Measurements from ENCODE around the gene RTN4RL1.
"Not testable (repeated sequence)": the region's sequence is repeated elsewhere in the genome, so short reads cannot be mapped to it uniquely, and the experiment has no call there.

Gene RTN4RL1

DNA sequence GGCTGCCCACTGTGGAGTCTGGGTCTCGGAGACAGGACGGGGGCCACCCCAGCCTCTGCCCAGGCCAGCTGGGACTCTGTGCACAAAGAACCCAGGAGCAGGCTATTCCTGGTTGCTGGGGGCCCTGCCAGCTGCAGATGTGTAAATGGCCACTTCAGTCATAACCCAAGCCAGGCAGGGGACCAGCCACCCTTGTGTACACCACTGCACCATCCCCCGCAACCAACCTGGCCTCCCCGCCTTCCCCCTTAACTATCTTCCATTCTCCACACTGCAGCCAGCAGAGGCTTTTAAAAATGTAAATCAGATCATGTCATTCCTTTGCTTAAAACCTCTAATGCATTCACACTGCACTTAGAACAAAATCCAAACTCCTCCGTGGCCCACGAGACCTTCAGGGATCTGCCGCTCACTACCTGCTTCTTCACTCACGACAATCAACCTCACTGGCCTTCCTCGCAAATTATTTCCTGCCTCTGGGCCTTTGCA, 28.3 kb downstream of the RTN4RL1 start:
- no peaks in the 10 kb centered on the region for H3K36me3 ChIP-seq (ENCODE audit: control insufficient read depth, insufficient read depth, low read length)
- H3K4me1 ChIP-seq (ENCODE audit: control insufficient read depth, insufficient read depth, low read length), result peaks cover 11% of the 10 kb centered on the region
- peaks cover 47% of the 10 kb centered on the region for H3K27me3 ChIP-seq (ENCODE audit: control insufficient read depth, insufficient read depth, low read length)

DNA sequence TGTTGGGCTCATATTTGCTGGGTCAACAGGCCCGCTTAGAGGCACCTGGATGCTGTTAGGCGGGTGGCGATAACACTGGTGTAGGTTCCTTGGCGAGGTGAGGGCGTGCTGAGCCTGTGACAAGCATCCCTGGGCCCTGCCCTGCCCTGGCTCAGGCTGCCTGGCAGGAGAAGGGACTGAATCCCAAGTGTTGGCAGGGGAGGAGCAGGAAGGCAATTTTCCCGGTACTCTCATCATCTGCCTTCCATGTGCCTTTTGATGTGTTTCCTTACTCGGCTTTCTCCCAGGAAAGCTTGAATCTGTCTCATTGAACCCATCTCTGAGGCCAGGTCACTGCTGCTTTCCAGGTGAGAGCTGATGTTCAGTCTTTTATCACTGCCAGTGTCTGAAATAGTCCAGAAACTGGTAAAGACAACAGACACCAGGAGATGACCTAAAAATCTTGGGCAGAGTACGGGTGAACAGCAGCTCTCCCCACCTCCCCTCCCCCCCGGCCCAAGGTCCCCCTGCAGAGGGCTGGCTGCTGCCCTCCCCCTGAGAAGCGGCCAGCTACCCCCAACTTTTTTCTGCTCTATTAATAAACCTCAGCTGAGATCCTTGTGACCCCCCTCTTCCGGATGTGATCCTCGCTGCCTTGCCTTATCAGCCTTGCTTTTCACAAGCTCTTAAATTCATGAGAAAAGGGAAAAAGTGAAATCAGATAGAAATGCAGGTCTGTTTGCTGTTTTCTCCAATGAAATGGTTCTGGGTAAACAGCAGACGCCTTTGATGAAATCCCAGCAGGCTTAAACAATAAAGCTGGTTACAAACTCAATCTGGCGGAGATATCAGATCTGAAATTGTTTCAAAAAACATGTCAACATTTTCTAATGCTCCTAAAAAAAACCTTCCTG, 29.0 kb downstream of the RTN4RL1 start:
- no peak overlapping the region for H3K27ac ChIP-seq (ENCODE audit: low read depth, low read length)
- no peaks in the 10 kb centered on the region for H3K9me3 ChIP-seq (ENCODE audit: control insufficient read depth, insufficient read depth, low read length)
- H3K4me1 ChIP-seq (ENCODE audit: control insufficient read depth, insufficient read depth, low read length), result peaks cover 11% of the 10 kb centered on the region
- no peak overlapping the region for H3K9ac ChIP-seq (ENCODE audit: low read depth, low read length)
- H3K27me3 ChIP-seq (ENCODE audit: control insufficient read depth, insufficient read depth, low read length), result peaks cover 47% of the 10 kb centered on the region
- H3K36me3 ChIP-seq (ENCODE audit: control insufficient read depth, insufficient read depth, low read length), result no peaks in the 10 kb centered on the region
- no peak overlapping the region for H3K4me3 ChIP-seq (ENCODE audit: low read depth, low read length)

More for the DNA sequence above, 28.3 kb downstream of the RTN4RL1 start:
- no peak overlapping the region for H3K27ac ChIP-seq (ENCODE audit: low read depth, low read length)
- no peak overlapping the region for H3K4me3 ChIP-seq (ENCODE audit: low read depth, low read length)
- H3K9ac ChIP-seq (ENCODE audit: low read depth, low read length), result no peak overlapping the region
- H3K9me3 ChIP-seq (ENCODE audit: control insufficient read depth, insufficient read depth, low read length), result no peaks in the 10 kb centered on the region

DNA sequence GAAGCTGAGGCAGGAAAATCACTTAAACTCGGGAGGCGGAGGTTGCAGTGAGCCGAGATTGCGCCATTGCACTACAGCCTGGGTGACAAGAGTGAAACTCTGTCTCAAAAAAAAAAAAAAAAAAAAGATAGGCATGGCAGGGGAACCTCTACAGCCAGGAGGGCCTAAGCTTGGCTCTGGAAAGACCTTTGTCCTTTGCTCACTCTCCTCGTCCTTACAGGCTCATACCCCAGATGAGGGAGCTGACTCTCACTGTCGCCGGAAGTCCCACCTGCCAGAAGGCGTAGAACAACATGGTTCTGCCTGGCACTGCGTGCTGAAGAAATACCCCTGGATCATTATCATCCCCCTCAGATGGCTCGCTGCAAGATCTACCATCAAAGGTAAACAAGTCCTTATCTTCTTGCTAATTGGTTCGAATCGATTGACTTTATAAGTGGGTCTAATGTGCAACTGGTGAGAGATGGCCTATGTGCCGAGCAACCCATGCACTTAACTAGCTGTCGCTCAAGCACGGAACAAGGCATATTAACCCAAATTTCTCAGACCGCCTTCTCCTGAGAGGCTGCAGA, 29.7 kb downstream of the RTN4RL1 start:
- Histone ChIP-seq H3K4me3 (ENCODE audit: low read depth, low read length) (no peak overlapping the region), H3K9ac (ENCODE audit: low read depth, low read length) (no peak overlapping the region), H3K27ac (ENCODE audit: low read depth, low read length) (no peak overlapping the region), H3K9me3 (ENCODE audit: control insufficient read depth, insufficient read depth, low read length) (no peaks in the 10 kb centered on the region), H3K27me3 (ENCODE audit: control insufficient read depth, insufficient read depth, low read length) (peaks cover 47% of the 10 kb centered on the region), H3K4me1 (ENCODE audit: control insufficient read depth, insufficient read depth, low read length) (peaks cover 11% of the 10 kb centered on the region), H3K36me3 (ENCODE audit: control insufficient read depth, insufficient read depth, low read length) (no peaks in the 10 kb centered on the region)

DNA sequence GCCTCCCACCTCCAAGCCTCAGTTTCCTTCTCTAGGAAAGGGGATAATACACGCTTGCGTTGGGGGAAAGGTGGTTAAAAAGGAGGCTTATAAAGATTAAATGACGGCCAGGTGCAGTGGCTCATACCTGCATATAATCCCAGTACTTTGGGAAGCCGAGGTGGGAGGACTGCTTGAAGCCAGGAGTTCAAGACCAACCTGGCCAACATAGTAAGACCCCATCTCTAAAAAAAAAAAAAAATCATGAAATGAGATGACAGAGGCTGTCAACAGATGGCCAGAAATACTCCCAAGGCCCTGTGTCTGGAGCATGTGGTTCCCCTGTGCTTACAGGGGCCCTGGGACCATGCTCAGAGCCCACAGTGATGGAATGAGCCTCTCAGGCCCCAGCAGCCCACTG, 30.4 kb downstream of the RTN4RL1 start:
- Histone ChIP-seq H3K4me3 (ENCODE audit: low read depth, low read length) (no peak overlapping the region), H3K9ac (ENCODE audit: low read depth, low read length) (no peak overlapping the region), H3K27me3 (ENCODE audit: control insufficient read depth, insufficient read depth, low read length) (peaks cover 42% of the 10 kb centered on the region), H3K27ac (ENCODE audit: low read depth, low read length) (no peak overlapping the region), H3K9me3 (ENCODE audit: control insufficient read depth, insufficient read depth, low read length) (no peaks in the 10 kb centered on the region), H3K4me1 (ENCODE audit: control insufficient read depth, insufficient read depth, low read length) (peaks cover 7% of the 10 kb centered on the region), H3K36me3 (ENCODE audit: control insufficient read depth, insufficient read depth, low read length) (no peaks in the 10 kb centered on the region)

DNA sequence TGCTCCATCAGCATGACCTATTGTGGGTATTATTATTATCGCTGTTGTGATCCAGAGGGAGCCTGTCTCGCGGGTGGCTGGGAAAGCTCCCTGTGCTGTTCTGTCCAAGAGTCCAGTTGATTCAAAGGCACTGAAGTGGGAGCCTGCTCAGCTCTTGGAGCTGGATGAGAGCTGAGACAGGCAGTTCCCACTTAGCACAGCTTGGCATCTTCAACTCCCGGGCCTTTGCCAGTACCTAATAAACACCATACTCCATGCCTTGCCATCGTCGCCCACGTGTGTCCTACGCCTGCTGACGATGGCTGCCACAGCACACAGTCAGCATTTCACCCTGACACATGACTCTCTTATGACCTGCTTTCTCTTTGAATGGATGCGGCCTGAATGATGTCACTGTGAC, 32.6 kb downstream of the RTN4RL1 start:
- Histone ChIP-seq H3K9me3 (ENCODE audit: control insufficient read depth, insufficient read depth, low read length) (no peaks in the 10 kb centered on the region), H3K27ac (ENCODE audit: low read depth, low read length) (no peak overlapping the region), H3K27me3 (ENCODE audit: control insufficient read depth, insufficient read depth, low read length) (peaks cover 21% of the 10 kb centered on the region), H3K4me3 (ENCODE audit: low read depth, low read length) (no peak overlapping the region), H3K9ac (ENCODE audit: low read depth, low read length) (no peak overlapping the region), H3K36me3 (ENCODE audit: control insufficient read depth, insufficient read depth, low read length) (no peaks in the 10 kb centered on the region), H3K4me1 (ENCODE audit: control insufficient read depth, insufficient read depth, low read length) (peaks cover 7% of the 10 kb centered on the region)

DNA sequence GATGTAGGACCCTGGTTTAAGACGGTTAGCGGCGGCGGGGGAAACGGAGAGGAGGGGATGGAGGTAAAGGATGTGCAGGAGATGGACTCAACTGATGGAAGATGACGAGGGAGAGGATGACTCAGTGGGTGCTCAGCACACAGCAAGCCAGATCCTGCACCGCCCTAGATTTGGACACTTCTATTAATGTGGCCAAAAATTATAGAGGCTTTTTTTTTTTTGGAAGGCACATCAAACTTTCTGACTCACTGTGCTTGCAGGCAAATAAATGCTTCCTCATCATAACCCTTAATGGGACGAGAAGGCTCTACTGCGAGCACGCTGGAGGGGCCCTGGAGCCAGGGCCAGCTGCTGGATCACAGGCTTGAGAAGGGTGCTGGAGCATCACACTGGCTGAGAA, 36.0 kb downstream of the RTN4RL1 start:
- Histone ChIP-seq H3K9me3 (ENCODE audit: control insufficient read depth, insufficient read depth, low read length) (no peaks in the 10 kb centered on the region), H3K9ac (ENCODE audit: low read depth, low read length) (no peak overlapping the region), H3K27me3 (ENCODE audit: control insufficient read depth, insufficient read depth, low read length) (no peaks in the 10 kb centered on the region), H3K27ac (ENCODE audit: low read depth, low read length) (no peak overlapping the region), H3K4me1 (ENCODE audit: control insufficient read depth, insufficient read depth, low read length) (no peaks in the 10 kb centered on the region), H3K36me3 (ENCODE audit: control insufficient read depth, insufficient read depth, low read length) (no peaks in the 10 kb centered on the region), H3K4me3 (ENCODE audit: low read depth, low read length) (no peak overlapping the region)

DNA sequence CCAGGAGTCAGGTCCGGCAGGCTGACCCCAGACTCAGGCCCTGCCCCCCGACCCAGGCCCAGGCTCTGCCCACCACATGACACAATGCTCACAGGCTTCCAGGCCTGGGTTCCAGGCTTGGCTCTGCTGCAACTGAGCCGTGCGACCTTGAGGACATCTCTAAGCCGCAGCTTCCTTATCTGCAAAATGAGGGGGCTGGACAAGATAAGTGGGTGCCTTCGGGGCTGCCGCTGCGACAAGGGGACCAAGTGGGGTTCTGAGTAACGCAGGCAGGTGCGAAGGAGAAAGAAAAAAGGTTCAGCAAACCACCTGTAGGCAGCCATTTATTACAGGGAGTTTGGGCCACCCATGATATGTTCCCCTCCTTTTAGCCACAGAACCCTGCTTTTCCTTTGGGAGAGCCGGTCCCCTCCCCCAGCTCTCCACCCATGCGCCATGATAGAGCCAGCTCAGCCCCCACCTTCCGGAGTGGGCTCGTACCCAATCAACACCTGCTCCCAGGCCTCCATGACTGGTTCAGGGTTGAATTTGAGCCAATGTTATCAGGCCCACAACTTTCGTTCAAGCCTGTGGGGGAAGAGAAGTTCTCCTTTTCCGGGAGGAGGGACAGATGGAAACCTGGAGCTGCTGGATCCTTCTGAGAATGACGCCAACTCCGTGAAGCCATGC, 38.2 kb downstream of the RTN4RL1 start:
- Histone ChIP-seq H3K27me3 (ENCODE audit: control insufficient read depth, insufficient read depth, low read length) (0 out of 2 replicates have a peak, but pooled peaks cover under 1% of the 10 kb centered on the region), H3K4me3 (ENCODE audit: low read depth, low read length) (no peak overlapping the region), H3K27ac (ENCODE audit: low read depth, low read length) (no peak overlapping the region), H3K9ac (ENCODE audit: low read depth, low read length) (no peak overlapping the region), H3K36me3 (ENCODE audit: control insufficient read depth, insufficient read depth, low read length) (no peaks in the 10 kb centered on the region), H3K4me1 (ENCODE audit: control insufficient read depth, insufficient read depth, low read length) (peaks cover 3% of the 10 kb centered on the region; the same call in 1 of the 2 replicates), H3K9me3 (ENCODE audit: control insufficient read depth, insufficient read depth, low read length) (no peaks in the 10 kb centered on the region)

DNA sequence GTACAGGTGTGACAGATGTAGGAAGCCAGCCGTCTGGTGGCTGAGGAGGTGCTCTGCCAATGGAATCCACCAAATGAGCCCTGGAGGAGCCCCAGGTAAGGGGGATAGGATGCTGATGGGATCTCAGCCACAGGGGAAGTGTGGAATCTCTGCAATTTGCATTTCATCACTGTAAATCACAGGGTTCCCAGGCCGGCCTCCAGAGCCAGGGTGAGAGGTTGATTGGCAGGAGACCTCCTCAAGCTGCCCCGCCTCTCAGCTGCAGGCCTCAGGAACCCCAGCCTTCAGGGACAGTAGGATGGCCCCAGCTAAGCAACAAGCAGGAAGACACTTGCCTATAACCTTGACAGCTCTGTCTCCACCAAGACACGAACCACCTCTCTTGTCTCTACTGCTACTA, 39.4 kb downstream of the RTN4RL1 start:
- Histone ChIP-seq H3K36me3 (ENCODE audit: control insufficient read depth, insufficient read depth, low read length) (no peaks in the 10 kb centered on the region), H3K9ac (ENCODE audit: low read depth, low read length) (no peak overlapping the region), H3K27ac (ENCODE audit: low read depth, low read length) (no peak overlapping the region), H3K4me3 (ENCODE audit: low read depth, low read length) (no peak overlapping the region), H3K9me3 (ENCODE audit: control insufficient read depth, insufficient read depth, low read length) (no peaks in the 10 kb centered on the region), H3K4me1 (ENCODE audit: control insufficient read depth, insufficient read depth, low read length) (peaks cover 3% of the 10 kb centered on the region; the same call in 1 of the 2 replicates), H3K27me3 (ENCODE audit: control insufficient read depth, insufficient read depth, low read length) (peaks cover 8% of the 10 kb centered on the region; the same call in 1 of the 2 replicates)

DNA sequence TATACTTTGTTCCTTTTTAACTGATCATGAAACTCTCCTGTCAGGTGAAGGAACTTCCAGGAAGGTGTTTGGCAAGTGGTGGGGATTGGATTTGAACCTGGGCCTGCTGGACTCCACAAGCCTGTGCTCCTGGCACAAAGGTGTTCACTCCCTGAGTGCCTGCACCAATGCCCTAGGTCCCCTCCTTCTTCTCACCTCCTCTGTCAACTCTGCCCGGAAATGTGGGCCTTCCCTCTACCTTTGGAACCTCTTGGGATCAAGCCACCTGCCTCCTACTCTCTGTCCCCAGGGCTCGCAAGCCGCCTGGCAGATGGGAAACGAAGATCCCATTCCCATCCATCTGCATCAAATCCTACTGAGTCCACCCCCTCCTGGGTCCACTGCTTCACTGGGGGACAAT, 40.0 kb downstream of the RTN4RL1 start:
- H3K27me3 ChIP-seq (ENCODE audit: control insufficient read depth, insufficient read depth, low read length), result peaks cover 8% of the 10 kb centered on the region; the same call in 1 of the 2 replicates
- H3K4me1 ChIP-seq (ENCODE audit: control insufficient read depth, insufficient read depth, low read length), result peaks cover 3% of the 10 kb centered on the region; the same call in 1 of the 2 replicates
- no peaks in the 10 kb centered on the region for H3K9me3 ChIP-seq (ENCODE audit: control insufficient read depth, insufficient read depth, low read length)
- H3K27ac ChIP-seq (ENCODE audit: low read depth, low read length), result no peak overlapping the region
- no peak overlapping the region for H3K9ac ChIP-seq (ENCODE audit: low read depth, low read length)
- H3K36me3 ChIP-seq (ENCODE audit: control insufficient read depth, insufficient read depth, low read length), result no peaks in the 10 kb centered on the region
- H3K4me3 ChIP-seq (ENCODE audit: low read depth, low read length), result no peak overlapping the region

DNA sequence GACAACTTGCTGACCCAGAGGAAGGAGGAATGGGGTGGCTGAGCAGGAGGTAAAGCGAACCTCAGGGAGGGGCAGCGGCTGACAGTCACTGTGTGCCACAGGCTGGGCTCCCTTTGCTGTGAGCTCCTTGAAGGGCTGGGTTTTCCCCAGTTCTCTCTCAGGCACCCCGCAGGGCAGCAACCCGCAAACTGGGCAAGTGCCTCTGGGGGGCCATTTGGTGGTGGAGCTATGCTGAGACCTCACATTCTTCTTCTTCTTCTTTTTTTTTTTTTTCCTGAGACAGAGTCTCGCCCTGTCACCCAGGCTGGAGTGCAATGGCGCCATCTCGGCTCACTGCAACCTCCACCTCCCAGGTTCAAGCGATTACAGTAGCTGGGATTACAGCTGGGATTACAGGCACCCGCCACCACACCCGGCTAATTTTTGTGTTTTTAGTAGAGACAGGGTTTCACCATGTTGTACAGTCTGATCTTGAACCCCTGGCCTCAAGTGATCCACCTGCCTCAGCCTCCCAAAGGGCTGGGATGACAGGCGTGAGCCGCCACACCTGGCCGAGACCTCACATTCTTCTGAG, 42.3 kb downstream of the RTN4RL1 start:
- H3K9me3 ChIP-seq (ENCODE audit: control insufficient read depth, insufficient read depth, low read length); H3K9ac ChIP-seq (ENCODE audit: low read depth, low read length); H3K4me3 ChIP-seq (ENCODE audit: low read depth, low read length); H3K4me1 ChIP-seq (ENCODE audit: control insufficient read depth, insufficient read depth, low read length); H3K27ac ChIP-seq (ENCODE audit: low read depth, low read length); H3K36me3 ChIP-seq (ENCODE audit: control insufficient read depth, insufficient read depth, low read length): not testable (repeated sequence)
- peaks cover 18% of the 10 kb centered on the region for H3K27me3 ChIP-seq (ENCODE audit: control insufficient read depth, insufficient read depth, low read length)
